Stimulated activated CD8-positive, alpha-beta memory T cell treated with anti-CD3 and anti-CD28 coated beads, Interleukin-7, amount 100 ng/mL, for 48 hours (primary cell): ENCODE results near the gene EIPR1.

ENCODE experiments used
- DNase-seq, 2 donors: peaks; one replicate each; pipeline ENCODE4 v3.0.0-alpha.2; 2020; ENCODE audit warnings: low read depth in 1 of 2; ENCODE audit errors: extremely low read depth in 1 of 2

EIPR1 gene

GRCh38 chr2:3142210-3142609, 235.4 kb downstream of the EIPR1 start:
- DNase-seq: no peak

- no peak for DNase-seq
Measured at GRCh38 chr2:3141696-3142095, 235.9 kb downstream of the EIPR1 start.

- no peak for DNase-seq
Measured at GRCh38 chr2:3139906-3140305, 237.7 kb downstream of the EIPR1 start.
